GM12892 (cell line): ENCODE measurements around the gene DHX58.

ENCODE experiments used
- POLR2A ChIP-seq: IDR thresholded peaks from 2 replicates; pipeline ENCODE4 v1.6.1; 2011; ENCODE audit warnings: low read depth, low read length, control low read depth
- POLR2AphosphoS5 ChIP-seq: IDR thresholded peaks from 2 replicates; pipeline ENCODE4 v1.6.1; 2011; ENCODE audit warnings: low read depth, low read length, control low read depth

DNA sequence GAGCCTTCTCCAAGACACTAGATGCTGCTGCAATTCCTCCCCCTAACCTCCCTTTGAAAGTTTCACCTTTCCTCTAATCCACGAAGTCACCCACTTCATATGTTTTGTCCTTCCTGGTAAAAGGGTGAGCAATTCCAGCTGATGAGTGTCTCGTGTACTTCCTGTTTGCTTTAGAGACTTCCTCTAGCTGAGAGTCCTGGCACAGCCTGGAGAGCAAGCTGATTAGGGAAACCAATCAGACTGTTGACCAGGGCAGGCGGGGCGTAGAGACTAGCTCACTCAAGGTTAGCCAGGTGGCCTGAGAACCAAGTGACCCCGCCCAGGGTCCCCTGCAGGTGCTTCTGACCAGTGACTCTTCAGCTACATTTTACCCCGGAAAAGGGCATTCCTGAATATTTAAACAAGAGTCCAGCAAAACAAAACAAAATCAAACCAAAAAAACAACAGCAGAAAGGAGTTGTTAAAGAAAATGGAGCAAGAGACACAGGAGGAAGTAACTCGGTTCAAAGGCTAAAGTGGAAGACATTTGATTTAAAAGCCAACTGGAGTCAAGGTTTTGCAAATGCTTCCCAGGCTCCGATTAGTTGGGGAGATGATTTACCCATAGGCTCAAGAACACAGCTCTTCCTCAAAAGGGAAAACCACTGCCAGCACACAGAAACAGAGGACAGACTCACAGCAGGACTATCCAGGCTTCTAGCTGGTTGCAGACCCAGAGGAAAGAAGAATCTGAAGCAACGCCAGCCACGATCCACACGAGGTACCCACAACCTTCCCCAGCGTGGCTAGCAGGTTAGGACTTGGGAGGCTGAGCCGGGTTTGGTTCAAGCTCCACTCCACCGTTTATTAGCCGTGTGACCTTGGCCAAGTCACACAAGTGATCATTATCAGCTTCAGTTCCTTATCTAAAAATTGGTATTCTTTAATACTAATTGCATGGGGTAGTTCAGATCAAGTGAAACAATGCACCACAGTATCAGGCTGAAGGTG is 23.4 kb upstream of the DHX58 start:
- TF ChIP-seq POLR2AphosphoS5, result no peak
- TF ChIP-seq POLR2A, result no peak
